HEK293 (cell line): Measurements from ENCODE around the gene MECR.

Source experiments
- HOXC10 ChIP-seq: sonication (generic); formaldehyde crosslinking; IDR thresholded peaks from 2 replicates; pipeline ENCODE4 v1.8.1; 2023; ENCODE audit warnings: mild to moderate bottlenecking, missing genetic modification reagents
- KLF16 ChIP-seq: fragments of 450-650 bp; formaldehyde crosslinking; IDR thresholded peaks from 2 replicates; pipeline ENCODE4 v1.5.1; 2017; ENCODE audit warnings: missing biosample characterization, missing genetic modification characterization
- ZNF311 ChIP-seq: fragments of 450-650 bp; formaldehyde crosslinking; IDR thresholded peaks from 2 replicates; pipeline ENCODE4 v1.5.1; 2017; ENCODE audit warnings: missing biosample characterization, missing genetic modification characterization, borderline replicate concordance
- TF ChIP-seq, protein P1 (sequence below): fragments of 450-650 bp; formaldehyde crosslinking; IDR thresholded peaks from 2 replicates; pipeline ENCODE4 v1.5.1; 2016; ENCODE audit warnings: missing biosample characterization, missing genetic modification characterization, low read depth

DNA sequence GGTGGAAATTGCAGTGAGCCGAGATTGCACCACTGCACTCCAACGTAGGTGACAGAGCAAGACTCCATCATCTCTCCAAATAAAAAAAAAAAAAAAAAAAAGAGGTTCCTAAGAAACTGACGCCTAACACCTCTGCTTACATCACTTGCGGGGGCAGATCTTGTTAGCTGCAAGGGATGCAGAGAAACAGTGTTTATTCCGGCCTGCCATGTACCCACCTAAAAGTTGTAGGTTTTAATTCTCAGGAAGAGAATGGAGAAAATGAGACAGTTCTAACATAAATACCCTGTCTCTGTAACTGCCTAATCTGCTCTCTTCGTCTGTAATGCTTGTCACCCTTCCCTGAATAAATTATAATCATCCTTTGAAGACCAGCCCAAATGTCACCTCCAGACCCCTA lies 40.0 kb downstream of the MECR start:
- TF ChIP-seq, protein P1, sequence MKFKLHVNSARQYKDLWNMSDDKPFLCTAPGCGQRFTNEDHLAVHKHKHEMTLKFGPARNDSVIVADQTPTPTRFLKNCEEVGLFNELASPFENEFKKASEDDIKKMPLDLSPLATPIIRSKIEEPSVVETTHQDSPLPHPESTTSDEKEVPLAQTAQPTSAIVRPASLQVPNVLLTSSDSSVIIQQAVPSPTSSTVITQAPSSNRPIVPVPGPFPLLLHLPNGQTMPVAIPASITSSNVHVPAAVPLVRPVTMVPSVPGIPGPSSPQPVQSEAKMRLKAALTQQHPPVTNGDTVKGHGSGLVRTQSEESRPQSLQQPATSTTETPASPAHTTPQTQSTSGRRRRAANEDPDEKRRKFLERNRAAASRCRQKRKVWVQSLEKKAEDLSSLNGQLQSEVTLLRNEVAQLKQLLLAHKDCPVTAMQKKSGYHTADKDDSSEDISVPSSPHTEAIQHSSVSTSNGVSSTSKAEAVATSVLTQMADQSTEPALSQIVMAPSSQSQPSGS (tag by site-specific recombination), result no peak
- TF ChIP-seq HOXC10 (CRISPR knock-in tag) (no peak), KLF16 (tag by site-specific recombination) (no peak), ZNF311 (tag by site-specific recombination) (no peak)
